ENCODE measurements around the gene FAM90A26.
"Not testable (repeated sequence)": the region's sequence is repeated elsewhere in the genome, so short reads cannot be mapped to it uniquely, and the experiment has no call there.

FAM90A26 gene

DNA sequence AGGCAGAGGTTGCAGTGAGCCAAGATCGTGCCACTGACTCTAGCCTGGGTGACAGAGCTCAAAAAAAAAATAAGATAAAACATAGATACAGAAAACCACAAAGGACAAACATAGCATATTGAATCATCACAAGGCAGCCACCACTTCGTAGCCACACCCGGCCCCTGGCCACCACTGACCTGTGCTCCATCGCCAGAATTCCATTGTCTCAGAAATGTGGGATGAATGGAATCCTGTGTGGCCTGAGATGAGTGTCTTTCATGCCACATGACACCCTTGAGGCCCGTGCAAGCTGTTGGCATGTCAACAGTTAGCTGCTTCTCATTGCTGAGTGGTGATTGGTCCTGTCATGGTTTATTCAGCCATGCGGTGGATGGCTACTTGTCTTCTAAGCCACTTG, 10.2 kb upstream of the FAM90A26 start:
- DNase-seq = not testable (repeated sequence)

DNA sequence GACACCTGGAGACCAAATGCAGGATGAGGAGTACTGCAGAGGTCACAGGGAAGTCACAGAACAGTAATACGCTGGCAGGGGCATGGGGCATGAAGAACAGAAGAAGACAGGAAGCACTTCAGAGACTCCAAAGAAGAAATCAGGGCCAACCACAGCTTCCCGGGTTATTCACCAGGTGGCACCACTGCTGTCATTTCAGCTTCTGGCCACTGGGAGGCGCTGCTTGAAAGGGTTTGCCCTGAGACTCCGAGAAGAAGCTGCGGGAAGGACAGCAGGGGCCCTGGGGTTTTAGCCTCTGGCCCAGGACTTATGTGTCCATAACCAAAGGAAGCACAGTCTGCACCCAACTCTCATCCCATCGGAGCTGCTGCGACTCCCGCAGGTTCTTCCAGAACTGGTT, 4.2 kb upstream of the FAM90A26 start:
- not testable (repeated sequence) for DNase-seq

DNA sequence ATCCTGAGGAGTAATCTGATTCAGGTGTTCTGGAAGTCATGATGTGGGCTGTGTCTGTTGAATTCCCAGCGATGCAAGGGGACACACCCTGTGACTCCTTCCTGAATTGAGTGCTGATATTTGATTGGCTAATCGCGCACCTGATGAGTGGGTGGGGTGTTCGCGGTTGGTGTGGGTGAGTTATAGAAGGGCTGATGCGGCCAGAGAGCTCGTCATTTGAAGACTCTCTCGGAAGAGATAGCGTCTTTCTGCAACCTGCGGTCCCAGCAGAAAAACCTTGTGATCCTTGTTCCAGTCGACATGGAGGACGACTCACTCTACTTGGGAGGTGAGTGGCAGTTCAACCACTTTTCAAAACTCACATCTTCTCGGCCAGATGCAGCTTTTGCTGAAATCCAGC, 40.1 kb downstream of the FAM90A26 start, which contains the start of gene USP17L10:
USP17L10 (plus strand) TSS at position 301 of the 400 bp plus-strand sequence; CDS start at position 301, 0 bp downstream.
- DNase-seq = not testable (repeated sequence)

DNA sequence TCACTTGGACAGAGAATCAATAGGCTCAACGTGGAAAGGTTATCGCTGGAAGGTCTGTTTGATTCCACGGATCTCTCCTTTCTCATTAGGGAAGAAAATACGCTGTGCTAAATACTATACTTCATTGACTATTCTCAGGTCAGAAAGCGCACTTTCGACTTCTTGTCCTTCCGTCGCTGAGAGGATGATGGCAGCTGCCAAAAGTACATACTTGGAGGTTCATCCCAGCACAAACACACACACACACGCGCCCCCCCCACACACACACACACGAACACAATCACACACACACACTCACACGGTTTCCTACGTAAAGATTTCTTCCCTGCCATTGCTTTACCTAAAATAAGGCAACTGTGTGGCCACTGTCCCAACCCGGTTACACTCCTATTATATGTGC, 44.5 kb downstream of the FAM90A26 start:
- not testable (repeated sequence) for DNase-seq

DNA sequence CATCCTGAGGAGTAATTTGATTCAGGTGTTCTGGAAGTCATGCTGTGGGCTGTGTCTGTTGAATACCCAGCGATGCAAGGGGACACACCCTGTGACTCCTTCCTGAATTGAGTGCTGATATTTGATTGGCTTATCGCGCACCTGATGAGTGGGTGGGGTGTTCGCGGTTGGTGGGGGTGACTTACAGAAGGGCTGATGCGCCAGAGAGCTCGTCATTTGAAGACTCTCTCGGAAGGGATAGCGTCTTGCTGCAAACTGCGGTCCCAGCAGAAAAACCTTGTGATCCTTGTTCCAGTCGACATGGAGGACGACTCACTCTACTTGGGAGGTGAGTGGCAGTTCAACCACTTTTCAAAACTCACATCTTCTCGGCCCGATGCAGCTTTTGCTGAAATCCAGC, 44.9 kb downstream of the FAM90A26 start, which contains the start of gene USP17L11:
USP17L11 (plus strand) TSS at position 301 of the 400 bp plus-strand sequence; CDS start at position 301, 0 bp downstream.
- DNase-seq = not testable (repeated sequence)

DNA sequence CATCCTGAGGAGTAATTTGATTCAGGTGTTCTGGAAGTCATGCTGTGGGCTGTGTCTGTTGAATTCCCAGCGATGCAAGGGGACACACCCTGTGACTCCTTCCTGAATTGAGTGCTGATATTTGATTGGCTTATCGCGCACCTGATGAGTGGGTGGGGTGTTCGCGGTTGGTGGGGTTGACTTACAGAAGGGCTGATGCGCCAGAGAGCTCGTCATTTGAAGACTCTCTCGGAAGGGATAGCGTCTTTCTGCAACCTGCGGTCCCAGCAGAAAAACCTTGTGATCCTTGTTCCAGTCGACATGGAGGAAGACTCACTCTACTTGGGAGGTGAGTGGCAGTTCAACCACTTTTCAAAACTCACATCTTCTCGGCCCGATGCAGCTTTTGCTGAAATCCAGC, 49.6 kb downstream of the FAM90A26 start, which contains the start of gene USP17L12:
USP17L12 (plus strand) TSS at position 301 of the 400 bp plus-strand sequence; CDS start at position 301, 0 bp downstream.
- not testable (repeated sequence) for DNase-seq

DNA sequence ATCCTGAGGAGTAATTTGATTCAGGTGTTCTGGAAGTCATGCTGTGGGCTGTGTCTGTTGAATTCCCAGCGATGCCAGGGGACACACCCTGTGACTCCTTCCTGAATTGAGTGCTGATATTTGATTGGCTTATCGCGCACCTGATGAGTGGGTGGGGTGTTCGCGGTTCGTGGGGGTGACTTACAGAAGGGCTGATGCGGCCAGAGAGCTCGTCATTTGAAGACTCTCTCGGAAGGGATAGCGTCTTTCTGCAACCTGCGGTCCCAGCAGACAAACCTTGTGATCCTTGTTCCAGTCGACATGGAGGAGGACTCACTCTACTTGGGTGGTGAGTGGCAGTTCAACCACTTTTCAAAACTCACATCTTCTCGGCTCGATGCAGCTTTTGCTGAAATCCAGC, 54.4 kb downstream of the FAM90A26 start, which contains the start of gene USP17L13:
USP17L13 (plus strand) TSS at position 301 of the 400 bp plus-strand sequence; CDS start at position 301, 0 bp downstream.
- DNase-seq = not testable (repeated sequence)
